ENCODE measurements around the gene USP6NL. TPM values are rescaled to one million over a fixed set of nuclear protein-coding genes. Genes with fewer than 3 reads are reported as not detected.

The USP6NL gene
- polyA plus RNA-seq, 1 donor (not counting 4 experiments of a cell fraction or from before 2014, with no cell fraction given): 8.7 TPM

- no peak for DNase-seq (ENCODE audit: low read depth, low spot score)
- H3K27ac ChIP-seq (ENCODE audit: control insufficient read depth, insufficient read depth, low read length): no peak overlapping the region
- H3K9me3 ChIP-seq (ENCODE audit: control insufficient read depth, low read depth, low read length): no peaks in the 10 kb centered on the region
- no peak overlapping the region for H3K9ac ChIP-seq (ENCODE audit: control insufficient read depth, extremely low read depth, insufficient read depth, low read length)
- H2AFZ ChIP-seq (ENCODE audit: control insufficient read depth, low read length): no peak overlapping the region
- no peaks in the 10 kb centered on the region for H3K36me3 ChIP-seq (ENCODE audit: control insufficient read depth in 2 of 2, extremely low read depth in 1 of 2, insufficient read depth in 2 of 2, low read length in 2 of 2)
- no peak overlapping the region for H3K4me3 ChIP-seq (ENCODE audit: control insufficient read depth in 2 of 3, extremely low read depth in 1 of 3, insufficient read depth in 2 of 3, low read depth in 1 of 3, low read length in 3 of 3)
- H3K79me2 ChIP-seq (ENCODE audit: control insufficient read depth, insufficient read depth, low read length): peaks cover 8% of the 10 kb centered on the region
- H3K4me2 ChIP-seq (ENCODE audit: control insufficient read depth, extremely low read depth, insufficient read depth, low read depth, low read length): no peak overlapping the region
- H3K9me1 ChIP-seq (ENCODE audit: control insufficient read depth, extremely low read depth, insufficient read depth, low read length): no peaks in the 10 kb centered on the region
- H3K27me3 ChIP-seq (ENCODE audit: control insufficient read depth, extremely low read depth, insufficient read depth, low read length): no peaks in the 10 kb centered on the region
- no peak for FAIRE-seq
- dilution Hi-C loops (cut with MboI; ENCODE audit: extremely low pct_ligation_motif_present, low sequenced_read_pairs): loop anchor here (25.0 kb wide), 1 partner anchor 230 kb away; no protein-coding TSS in a partner anchor
- H4K20me1 ChIP-seq (ENCODE audit: control insufficient read depth, extremely low read depth, insufficient read depth, low read length): no peaks in the 10 kb centered on the region
- no peaks in the 10 kb centered on the region for H3K4me1 ChIP-seq (ENCODE audit: control insufficient read depth, extremely low read depth, insufficient read depth, low read length)
- no peak for TF ChIP-seq EZH2 (IDR thresholded peaks at IDR 0.05; ENCODE audit: low read length)
- TF ChIP-seq CTCF (optimal IDR thresholded peaks at IDR 0.05 in 1 of 3, IDR thresholded peaks at IDR 0.05 in 1 of 3, conservative IDR thresholded peaks at IDR 0.05 in 1 of 3; ENCODE audit: extremely low read depth in 1 of 3, insufficient read depth in 2 of 3, low read length in 3 of 3): no peak
Measured at GRCh38 chr10:11532306-11532705, 79.1 kb downstream of the USP6NL start.

- Histone ChIP-seq H3K9me3 (ENCODE audit: control insufficient read depth, low read depth, low read length) (no peaks in the 10 kb centered on the region), H2AFZ (ENCODE audit: control insufficient read depth, low read length) (no peak overlapping the region), H3K36me3 (ENCODE audit: control insufficient read depth in 2 of 2, extremely low read depth in 1 of 2, insufficient read depth in 2 of 2, low read length in 2 of 2) (peaks cover 0 to 1% of the 10 kb centered on the region in 2 experiments), H3K27ac (ENCODE audit: control insufficient read depth, insufficient read depth, low read length) (no peak overlapping the region), H3K4me3 (ENCODE audit: control insufficient read depth in 2 of 3, extremely low read depth in 1 of 3, insufficient read depth in 2 of 3, low read depth in 1 of 3, low read length in 3 of 3) (no peak overlapping the region), H3K9me1 (ENCODE audit: control insufficient read depth, extremely low read depth, insufficient read depth, low read length) (no peaks in the 10 kb centered on the region), H3K9ac (ENCODE audit: control insufficient read depth, extremely low read depth, insufficient read depth, low read length) (no peak overlapping the region), H3K79me2 (ENCODE audit: control insufficient read depth, insufficient read depth, low read length) (peaks cover 5% of the 10 kb centered on the region), H3K4me1 (ENCODE audit: control insufficient read depth, extremely low read depth, insufficient read depth, low read length) (no peaks in the 10 kb centered on the region), H3K27me3 (ENCODE audit: control insufficient read depth, extremely low read depth, insufficient read depth, low read length) (no peaks in the 10 kb centered on the region), H4K20me1 (ENCODE audit: control insufficient read depth, extremely low read depth, insufficient read depth, low read length) (no peaks in the 10 kb centered on the region), H3K4me2 (ENCODE audit: control insufficient read depth, extremely low read depth, insufficient read depth, low read depth, low read length) (no peak overlapping the region)
- FAIRE-seq (no peak), DNase-seq (ENCODE audit: low read depth, low spot score) (no peak)
- dilution Hi-C loops (cut with MboI; ENCODE audit: extremely low pct_ligation_motif_present, low sequenced_read_pairs): loop anchor here (25.0 kb wide), 1 partner anchor 231 kb away; no protein-coding TSS in a partner anchor
- TF ChIP-seq CTCF (optimal IDR thresholded peaks at IDR 0.05 in 1 of 3, IDR thresholded peaks at IDR 0.05 in 1 of 3, conservative IDR thresholded peaks at IDR 0.05 in 1 of 3; ENCODE audit: extremely low read depth in 1 of 3, insufficient read depth in 2 of 3, low read length in 3 of 3) (no peak), EZH2 (IDR thresholded peaks at IDR 0.05; ENCODE audit: low read length) (no peak)
Measured at GRCh38 chr10:11530806-11531205, 80.6 kb downstream of the USP6NL start.
